Stimulated activated CD8-positive, alpha-beta memory T cell treated with anti-CD3 and anti-CD28 coated beads, Interleukin-4, amount 100 ng/mL, for 48 hours (primary cell): ENCODE data around the gene GRB14.
"Not testable (repeated sequence)": the region's sequence is repeated elsewhere in the genome, so short reads cannot be mapped to it uniquely, and the experiment has no call there.

Source experiments
- DNase-seq: peaks from one replicate; pipeline ENCODE4 v3.0.0-alpha.2; 2020

GRB14 gene

GRCh38 chr2:164554487-164554886 lies 66.8 kb downstream of the GRB14 start:
- no peak for DNase-seq

- DNase-seq = no peak
These were observed 69.8 kb downstream of the GRB14 start for GRCh38 chr2:164551519-164551918.

- DNase-seq = not testable (repeated sequence)
These were observed 71.6 kb downstream of the GRB14 start for GRCh38 chr2:164549705-164550104.

DNA sequence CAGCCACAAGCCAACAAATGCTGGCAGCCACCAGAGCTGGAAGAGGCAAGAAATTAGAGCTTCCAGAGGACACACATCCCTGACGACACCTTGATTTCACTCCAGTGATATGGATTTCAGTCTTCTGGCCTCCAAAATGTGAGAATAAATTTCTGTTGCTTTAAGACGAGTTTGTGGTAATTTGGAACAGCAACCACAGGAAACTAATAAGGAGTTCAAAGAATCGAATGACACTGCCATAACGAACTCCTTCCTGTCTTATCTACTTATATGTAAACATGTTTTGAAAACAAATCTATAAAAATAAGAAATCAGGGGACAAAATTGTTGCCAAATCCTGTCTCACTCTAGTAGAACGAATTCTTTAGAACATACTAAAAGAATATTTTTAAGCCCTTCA lies 75.8 kb downstream of the GRB14 start:
- no peak for DNase-seq

DNA sequence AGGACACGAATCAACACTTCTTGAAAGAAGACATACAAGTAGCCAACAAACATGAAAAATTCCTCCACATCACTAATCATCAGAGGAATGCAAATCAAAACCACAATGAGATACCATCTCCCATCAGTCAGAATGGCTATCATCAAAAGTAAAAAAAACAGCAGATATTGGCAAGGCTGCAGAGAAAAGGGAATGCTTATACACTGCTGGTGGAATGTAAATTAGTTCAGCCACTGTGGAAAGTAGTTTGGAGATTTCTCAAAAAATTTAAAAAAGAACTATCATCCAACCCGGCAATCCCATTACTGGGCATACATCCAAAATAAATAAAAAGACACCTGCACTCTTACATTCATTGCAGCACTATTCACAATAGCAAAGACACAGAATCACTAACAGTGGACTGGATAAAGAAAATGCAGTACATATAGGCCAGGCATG lies 78.7 kb downstream of the GRB14 start:
- no peak for DNase-seq

DNA sequence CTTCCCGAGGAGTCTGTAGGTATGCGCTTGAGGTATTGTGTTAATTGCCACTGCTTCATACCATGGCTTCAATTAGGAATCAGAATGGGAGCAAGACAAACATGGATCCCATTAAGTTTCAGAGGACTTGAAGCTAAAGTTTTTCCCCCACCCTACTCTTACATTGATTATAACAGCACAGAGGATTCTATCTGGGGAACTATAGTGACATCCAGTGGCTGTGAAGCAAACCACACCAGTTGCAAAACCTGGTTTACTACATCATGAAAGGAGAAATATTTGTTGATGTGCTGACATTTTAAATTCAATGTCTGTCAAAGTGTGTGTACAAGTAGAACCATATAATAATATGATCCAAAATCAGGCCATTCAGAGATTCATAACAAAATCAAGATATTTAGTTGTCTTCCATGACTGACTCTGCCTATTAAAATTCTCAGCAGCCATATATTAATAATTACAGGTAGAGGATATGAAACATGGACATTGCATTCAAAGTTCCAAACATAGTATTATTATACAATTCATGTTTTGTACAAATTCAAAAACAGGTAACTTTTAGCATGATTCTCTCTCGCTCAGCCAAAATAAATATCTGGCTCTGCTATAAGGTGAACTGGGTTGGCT lies 82.9 kb downstream of the GRB14 start:
- no peak for DNase-seq

DNA sequence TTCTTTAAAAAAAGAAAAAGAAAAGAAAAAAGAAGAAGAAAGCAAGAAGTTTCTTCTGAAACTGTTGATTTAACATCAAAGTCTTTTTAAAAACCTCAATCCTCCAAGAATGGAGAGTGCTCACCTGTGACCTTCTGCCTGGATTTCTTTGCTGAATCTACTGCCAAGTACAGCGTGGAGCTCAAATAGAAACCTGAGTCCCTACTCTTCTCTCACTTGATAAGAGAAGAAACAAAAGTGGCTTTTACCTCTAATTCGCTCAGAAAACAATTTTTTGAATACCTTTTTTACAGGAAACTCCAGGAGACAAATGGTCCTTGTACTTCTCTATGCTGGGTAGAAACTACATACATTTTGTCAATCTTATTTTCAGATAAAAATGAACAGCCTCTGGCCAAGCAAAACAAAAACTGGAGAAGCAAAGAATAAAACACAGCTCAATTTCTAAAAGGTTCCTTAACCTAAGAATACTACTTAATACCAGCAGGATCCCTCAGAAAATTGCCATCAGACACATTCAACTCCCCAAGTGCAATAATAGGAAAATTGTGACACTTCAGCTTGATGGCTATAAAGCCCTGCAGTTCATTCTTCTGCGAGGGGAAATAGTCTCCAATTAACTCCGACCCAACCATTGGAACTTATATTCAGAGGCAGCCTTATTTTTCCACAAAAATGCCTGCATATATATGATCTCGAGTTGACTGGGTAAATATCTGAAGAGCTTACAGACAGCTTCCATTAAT lies 85.8 kb downstream of the GRB14 start:
- no peak for DNase-seq

GRCh38 chr2:164530464-164530863 lies 90.8 kb downstream of the GRB14 start:
- no peak for DNase-seq

GRCh38 chr2:164523726-164524125 lies 97.6 kb downstream of the GRB14 start:
- DNase-seq = no peak

DNA sequence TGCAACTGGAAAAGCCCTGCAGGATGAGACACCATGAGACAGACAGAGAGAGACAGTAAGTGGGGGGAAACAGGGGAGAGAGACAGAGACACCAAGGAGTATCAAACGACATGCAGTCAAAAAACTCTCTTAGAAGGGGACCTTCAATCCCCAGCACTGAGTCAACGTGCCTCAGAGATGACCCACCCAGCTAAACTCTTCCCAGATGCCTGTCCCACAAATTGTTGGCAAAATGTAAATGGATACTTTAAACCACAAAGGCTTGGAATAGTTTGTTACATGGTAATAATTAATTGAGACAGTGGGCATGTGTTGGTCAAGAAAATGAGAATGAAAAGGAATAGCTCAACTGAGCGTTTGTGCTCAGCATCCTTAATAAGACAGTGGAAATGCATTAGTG lies 98.3 kb downstream of the GRB14 start:
- no peak for DNase-seq

DNA sequence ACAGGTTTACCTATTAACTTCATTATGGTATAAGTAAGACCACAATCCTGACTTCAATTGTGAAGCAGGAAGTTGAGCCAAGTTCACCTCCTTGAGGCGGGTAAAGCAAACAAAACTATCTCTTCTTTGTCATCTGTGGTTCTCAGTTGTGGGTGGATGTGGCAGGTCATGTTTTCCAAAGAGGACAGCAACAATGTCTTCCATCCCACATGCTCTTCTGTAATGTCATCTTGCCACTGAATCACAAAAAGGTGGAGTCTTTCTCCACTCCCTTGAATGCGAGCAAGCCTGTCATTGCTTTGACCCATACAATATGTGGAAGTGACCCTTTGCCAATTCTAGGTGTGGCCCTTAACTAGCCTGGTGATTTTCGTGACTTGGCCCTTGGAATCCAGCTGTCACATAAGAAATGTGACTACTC lies 98.7 kb downstream of the GRB14 start:
- no peak for DNase-seq

DNA sequence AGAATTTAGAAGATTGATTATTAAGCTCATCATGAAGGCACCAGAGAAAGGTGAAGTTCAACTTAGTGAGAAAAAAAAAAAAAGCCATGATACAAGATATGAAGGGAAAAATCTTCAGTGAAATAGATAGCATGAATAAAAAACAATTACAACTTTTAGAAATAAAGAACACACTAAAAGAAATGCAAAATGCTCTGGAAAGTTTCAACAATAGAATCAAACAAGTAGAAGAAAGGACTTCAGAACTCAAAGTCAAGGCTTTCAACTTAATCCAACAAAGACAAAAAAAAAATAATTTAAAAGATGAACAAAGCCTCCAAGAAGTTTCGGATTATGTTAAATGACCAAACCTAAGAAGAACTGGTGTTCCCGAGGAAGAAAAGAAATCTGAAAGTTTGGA lies 105.5 kb downstream of the GRB14 start:
- DNase-seq = no peak

DNA sequence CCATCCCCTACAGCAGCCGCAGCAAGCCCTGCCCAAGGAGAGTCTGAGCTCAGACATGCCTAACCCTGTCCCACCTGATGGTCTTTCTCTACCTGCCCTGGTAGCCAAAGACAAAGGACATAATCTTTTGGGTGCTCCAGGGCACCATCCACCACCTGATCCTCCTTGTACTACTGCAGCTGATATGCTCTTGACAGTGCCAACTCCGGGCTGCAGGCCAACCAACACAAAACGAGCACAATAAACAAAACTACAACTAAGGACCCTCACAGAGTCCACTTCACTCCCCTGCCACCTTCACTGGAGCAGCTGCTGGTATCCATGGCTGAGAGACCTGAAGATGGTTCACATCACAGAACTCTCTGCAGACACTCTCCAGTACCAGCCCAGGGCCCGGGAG lies 106.3 kb downstream of the GRB14 start:
- no peak for DNase-seq

- no peak for DNase-seq
These were observed 106.8 kb downstream of the GRB14 start for GRCh38 chr2:164514491-164514890.

GRCh38 chr2:164512871-164513270 lies 108.4 kb downstream of the GRB14 start:
- DNase-seq = no peak

DNA sequence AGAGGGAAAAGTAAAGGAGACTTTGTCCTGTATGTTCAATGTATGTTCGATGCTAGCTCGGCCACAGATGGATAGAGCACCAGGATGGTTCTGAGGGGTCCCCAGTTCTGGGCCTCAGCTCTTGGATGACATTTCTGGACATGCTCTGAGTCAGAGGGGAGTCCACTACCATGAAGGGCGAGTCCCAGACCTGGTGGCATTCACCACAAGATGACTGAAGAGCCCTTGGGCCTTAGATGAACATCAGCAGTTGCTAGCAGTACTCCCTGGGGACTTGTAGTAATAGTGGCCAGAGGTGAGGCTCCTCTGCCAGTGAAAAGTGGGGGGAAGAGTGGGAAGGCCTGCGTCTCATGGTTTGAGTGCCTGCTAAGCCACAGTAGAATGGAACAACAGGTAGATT lies 109.5 kb downstream of the GRB14 start:
- no peak for DNase-seq

DNA sequence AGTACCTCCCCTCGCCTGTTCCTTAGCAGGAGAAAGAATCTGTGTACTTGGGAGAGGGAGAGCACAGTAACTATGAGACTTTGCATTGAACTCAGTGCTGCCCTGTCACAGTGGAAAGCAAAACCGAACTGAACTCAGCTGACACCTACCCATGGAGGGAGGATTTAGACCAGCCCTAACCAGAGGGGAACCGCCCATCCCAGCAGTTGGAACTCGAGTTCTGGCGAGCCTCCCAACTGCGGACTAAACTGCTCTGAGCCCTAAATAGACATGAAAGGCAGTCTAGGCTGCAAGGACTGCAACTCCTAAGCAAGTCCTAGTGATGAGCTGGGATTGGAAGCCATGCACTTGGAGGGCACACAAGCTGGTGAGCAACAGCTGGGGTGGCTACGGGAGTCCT lies 110.4 kb downstream of the GRB14 start:
- DNase-seq = no peak

- no peak for DNase-seq
These were observed 112.0 kb downstream of the GRB14 start for GRCh38 chr2:164509137-164509877.

- no peak for DNase-seq
These were observed 117.0 kb downstream of the GRB14 start for GRCh38 chr2:164504253-164504652.

GRCh38 chr2:164498836-164499235 lies 122.4 kb downstream of the GRB14 start:
- DNase-seq = no peak

DNA sequence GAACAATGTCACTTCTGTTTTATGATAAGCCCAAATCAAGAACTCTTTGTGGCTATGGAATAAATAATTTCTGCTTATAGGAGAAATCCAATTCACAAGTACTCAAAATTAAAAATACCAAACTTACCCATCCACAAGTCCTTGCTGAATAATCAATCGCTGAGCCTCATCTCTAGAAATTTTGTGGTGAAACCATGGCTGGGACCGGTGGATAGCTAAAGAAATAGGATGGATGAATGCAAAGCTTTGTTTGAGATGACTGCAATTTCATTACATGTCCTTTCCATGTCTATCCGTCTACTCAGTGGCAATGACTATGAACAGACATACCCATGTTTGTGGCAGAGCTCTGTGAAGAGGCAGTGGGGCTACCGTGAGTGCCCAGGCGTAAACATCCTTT lies 124.4 kb downstream of the GRB14 start:
- no peak for DNase-seq

- no peak for DNase-seq
These were observed 124.9 kb downstream of the GRB14 start for GRCh38 chr2:164496421-164496820.

DNA sequence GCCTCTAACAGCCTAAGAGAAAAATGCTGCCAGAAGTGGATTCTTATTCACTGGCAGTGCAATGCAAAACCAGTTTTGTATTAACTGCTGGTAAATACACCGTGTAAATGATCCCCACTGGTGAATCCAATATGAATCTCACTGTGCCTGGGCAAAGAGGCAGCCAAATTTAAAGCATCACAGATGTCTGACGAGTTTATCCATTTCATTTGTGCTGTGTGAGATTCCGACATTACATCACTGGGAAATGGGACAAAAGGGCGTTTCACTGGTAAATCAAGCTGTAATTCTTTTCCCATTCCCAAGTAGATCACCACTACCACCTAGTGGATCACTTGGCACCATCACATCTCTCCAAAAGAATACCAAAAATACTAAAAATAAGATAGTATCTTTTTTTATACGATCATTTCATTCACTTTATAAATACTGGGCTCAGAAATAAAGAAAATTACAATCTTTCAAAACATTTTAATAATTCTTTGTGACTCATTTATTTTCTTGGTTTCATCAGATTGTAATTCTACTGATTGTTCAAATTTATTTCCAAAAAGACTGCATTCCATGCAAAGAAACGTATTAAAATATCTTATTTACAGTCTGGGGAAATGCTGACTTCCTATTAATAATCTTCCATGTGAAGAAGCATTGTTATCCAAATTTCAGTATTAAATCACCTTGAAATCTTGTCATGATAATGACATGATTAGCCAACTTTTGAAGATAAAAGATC lies 125.6 kb downstream of the GRB14 start:
- no peak for DNase-seq
